Cardiac septum (tissue), 1 donor: ENCODE data around the gene LCE1D. TPM values are rescaled to one million over a fixed set of nuclear protein-coding genes. Genes with fewer than 3 reads are reported as not detected.

ENCODE experiments used
- DNase-seq: peaks from one replicate; pipeline ENCODE4 v3.0.0-alpha.2; 2020; ENCODE audit warnings: low spot score
- intact Hi-C: fragments of 100-400 bp; cut with DNase I; formaldehyde crosslinking; loops from one replicate; pipeline ENCODE4 v1.14.0; 2022
- long read RNA-seq: library from polyadenylated mRNA; unstranded; transcript quantifications from one replicate; pipeline ENCODE4 v2.0.0, GENCODE V29; 2021
- total RNA-seq: library from RNA; stranded (reverse); fragmentation: NEBNext Ultra II Directional; extraction: Animal tissue kit (Norgen Biotek cat#: 25700); gene quantifications from one replicate; pipeline ENCODE4 v1.2.1, GENCODE V29; 2021
- donor health status: DM: no; HTN: no; CAD: no.

The LCE1D gene, protein sequence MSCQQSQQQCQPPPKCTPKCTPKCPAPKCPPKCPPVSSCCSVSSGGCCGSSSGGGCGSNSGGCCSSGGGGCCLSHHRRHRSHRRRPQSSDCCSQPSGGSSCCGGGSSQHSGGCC
- not detected for total RNA-seq
- long read RNA-seq: 0 reads

DNA sequence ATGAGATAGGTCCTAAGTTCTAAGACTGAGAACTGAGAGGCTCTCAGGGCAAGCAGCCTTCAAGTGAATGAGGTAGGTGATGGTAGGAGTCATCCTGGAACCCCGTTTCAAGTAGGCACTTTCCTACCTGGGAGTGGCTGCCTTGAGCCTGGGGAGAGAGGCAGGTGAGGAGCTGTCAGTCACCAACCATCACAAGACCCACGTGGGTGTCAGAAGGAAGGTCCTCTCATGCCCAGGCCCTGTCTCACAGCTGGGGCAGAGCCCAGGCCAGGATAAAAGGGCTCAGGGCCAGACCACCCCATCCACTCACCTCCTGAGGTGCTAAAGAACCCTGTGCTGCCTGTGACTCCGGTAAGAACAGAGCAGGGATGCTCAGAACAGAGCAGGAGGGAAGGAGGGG lies at the start of gene LCE1D:
LCE1D (plus strand) TSS at position 301 of the 400 bp plus-strand sequence. CDS start 1,074 bp downstream, outside the sequence.
- no peak for DNase-seq
- intact Hi-C loops: no loop called here

DNA sequence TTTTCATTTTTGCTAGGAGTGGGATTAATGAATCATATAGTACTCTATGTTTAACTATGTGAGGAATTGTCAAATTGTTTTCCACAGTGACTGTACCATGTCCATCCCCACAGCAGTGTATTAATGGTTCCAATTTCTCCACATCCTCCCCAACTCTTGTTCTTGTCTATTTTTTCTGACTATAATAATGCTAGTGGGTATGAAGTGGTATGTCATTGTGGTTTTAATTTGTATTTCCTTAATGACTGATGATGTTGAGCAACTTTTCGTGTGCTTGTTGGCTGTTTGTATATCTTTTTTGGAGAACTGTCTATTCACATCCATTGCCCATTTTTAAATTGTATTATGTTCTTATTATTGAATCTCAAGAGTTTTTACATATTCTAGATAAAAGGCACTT lies 48.7 kb upstream of the LCE1D start:
- DNase-seq: no peak
- intact Hi-C loops: no loop called here

DNA sequence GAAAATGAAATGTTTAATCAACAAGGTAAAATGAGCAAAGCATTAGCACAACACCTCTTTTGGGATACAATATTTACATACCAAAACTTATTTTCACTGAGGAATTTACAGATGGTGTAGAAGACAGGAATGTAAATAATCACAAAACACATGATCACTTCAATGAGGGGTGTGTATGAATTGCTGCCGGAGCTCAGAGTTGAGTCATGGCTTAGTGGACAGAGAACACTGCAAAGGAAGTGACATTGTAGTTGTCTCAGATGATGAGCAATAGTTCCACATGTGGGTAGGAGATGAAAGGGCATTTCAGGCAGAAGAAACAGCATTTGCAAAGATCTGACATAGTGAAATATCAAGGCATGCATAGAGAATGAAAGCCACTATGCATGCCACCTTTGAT lies 44.3 kb upstream of the LCE1D start:
- no peak for DNase-seq
- intact Hi-C loops: no loop called here

DNA sequence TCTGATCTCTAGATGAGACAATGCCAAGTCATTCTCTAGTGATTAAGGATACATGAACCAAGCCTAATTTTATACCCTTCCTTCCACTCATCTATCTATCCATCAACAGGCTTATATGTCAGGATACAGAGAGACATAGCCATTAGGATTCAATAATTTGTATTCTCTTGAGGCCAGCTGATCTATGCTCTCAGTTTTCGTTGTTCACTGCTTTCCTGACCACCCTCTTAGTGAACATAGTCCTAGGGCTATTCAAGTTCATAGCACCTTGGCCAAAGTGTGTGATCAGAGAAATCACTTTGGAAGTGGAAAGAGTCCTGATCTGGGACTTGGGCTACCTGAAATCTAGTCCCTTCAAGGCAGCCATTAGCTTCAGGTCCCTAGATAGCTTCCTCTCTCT lies 42.9 kb upstream of the LCE1D start:
- DNase-seq: no peak
- intact Hi-C loops: no loop called here

DNA sequence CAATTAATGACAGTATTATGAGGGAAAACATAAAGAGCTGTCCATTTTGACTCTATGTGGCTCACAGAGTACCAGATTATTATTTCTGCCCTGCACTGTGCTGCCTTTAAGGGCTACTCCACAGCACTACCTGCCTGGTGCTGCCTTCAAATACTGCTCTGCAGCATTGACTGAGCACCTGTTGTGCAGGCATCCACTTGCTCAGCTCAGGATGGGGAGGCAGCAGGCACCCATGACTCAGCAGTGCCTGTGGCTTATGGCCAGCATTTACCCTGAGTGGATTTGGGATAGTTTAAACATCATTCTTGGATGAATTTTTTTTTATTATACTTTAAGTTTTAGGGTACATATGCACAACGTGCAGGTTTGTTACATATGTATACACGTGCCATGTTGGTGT lies 39.6 kb upstream of the LCE1D start:
- DNase-seq: no peak
- intact Hi-C loops: no loop called here

DNA sequence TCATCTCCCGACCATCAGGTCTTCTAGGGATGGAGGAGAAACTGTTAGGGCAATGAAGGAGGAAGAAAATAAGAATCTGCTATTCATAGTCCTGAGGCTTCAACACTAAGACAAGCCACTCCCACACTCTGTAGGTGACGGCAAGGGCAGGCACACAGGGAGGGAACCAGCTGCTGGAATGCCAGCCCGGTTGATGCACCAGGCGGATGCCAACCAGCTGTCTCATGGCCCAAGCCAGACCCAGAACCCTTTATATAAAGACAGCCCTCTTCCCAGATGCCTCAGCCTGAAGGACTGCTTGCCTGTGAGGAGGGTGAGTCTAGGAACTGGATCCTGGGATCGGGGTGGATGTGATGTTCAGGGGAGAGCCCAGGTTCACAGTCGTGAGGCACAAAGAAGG lies 38.8 kb upstream of the LCE1D start, which contains the start of gene KPRP:
KPRP (plus strand) TSS at position 279 of the 400 bp plus-strand sequence. CDS start 1,564 bp downstream, outside the sequence.
- DNase-seq: no peak

DNA sequence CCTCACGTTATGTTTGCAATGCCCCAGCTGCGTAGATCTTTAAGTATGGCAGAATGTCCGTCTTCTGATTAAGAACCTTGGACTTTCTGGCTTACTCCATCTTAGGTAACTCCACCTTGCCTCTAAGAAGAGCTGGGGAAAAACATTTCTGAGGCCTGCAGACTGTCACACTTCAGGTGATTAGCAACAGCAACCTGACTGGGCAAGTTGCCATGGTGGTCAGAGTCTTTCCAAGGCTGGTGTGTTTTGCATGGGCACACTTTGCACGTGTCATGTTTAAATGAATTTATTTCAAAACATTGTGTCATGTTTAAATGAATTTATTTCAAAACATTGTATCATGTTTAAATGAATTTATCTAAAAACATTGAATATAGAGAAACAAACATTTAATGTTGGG lies 37.9 kb upstream of the LCE1D start:
- no peak for DNase-seq
- intact Hi-C loops: no loop called here

More for the DNA sequence above, 38.8 kb upstream of the LCE1D start, which contains the start of gene KPRP:
- intact Hi-C loops: no loop called here

DNA sequence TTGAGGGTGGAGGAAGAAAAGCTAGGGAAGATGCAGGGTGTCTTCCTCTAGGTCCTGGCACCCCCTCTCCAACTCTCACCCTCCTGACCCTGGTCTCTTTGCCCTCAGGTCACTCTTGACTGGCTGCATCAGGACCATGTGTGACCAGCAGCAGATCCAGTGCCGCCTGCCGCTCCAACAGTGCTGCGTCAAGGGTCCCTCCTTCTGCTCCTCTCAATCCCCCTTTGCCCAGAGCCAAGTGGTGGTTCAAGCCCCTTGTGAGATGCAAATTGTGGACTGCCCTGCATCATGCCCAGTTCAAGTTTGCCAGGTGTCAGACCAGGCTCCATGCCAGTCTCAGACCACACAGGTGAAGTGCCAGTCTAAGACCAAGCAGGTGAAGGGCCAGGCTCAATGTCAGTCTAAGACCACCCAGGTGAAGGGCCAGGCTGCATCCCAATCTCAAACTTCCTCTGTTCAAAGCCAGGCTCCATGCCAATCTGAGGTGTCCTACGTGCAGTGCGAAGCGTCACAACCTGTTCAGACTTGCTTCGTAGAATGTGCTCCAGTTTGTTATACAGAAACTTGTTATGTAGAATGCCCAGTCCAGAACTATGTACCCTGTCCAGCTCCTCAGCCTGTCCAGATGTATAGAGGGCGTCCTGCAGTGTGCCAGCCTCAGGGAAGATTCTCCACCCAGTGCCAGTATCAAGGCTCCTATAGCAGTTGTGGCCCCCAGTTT lies 36.9 kb upstream of the LCE1D start:
- DNase-seq: no peak
- intact Hi-C loops: no loop called here

DNA sequence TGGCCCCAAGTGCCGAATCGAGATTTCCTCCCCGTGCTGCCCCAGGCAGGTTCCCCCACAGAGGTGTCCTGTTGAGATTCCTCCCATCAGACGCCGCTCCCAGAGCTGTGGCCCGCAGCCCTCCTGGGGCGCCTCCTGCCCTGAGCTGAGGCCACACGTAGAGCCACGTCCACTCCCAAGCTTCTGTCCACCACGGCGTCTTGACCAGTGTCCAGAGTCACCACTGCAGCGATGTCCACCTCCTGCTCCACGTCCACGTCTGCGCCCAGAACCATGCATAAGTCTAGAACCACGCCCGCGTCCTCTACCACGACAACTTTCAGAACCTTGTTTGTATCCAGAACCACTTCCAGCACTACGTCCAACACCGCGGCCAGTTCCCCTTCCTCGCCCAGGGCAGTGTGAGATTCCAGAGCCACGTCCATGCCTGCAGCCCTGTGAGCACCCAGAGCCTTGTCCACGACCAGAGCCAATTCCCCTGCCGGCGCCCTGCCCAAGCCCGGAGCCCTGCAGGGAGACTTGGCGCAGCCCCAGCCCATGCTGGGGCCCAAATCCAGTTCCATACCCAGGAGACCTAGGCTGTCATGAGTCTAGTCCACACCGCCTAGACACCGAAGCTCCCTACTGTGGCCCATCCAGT lies 35.9 kb upstream of the LCE1D start:
- intact Hi-C loops: no loop called here
- no peak for DNase-seq

DNA sequence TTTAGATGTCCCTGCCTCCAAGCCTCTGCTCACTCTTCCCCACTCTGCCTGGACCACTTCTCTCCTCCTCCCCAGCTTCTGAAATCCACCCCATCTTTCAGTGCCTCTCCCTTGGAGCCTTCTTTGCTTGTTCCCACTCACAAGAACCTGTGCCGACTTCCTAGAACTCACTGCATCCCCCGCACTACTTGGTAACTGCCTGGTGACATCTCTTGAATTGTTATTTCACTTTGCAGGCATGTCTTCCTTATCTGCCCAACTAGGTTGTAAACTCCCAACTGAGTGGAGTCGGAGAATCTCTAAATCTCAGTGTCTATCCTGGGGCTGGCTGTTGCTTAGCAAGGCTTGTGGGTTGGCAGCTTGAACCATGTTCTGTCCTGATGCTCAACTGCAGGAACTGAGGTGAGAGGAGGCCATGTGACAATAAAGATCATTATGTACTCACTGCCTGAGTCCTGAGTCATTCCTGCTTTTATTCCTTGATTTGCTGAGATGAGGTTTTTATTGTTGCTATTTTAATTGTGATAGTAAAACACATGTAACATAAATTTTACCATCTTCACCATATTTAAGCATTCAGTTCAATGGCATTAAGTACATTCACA lies 34.8 kb upstream of the LCE1D start:
- DNase-seq: no peak
- intact Hi-C loops: no loop called here

DNA sequence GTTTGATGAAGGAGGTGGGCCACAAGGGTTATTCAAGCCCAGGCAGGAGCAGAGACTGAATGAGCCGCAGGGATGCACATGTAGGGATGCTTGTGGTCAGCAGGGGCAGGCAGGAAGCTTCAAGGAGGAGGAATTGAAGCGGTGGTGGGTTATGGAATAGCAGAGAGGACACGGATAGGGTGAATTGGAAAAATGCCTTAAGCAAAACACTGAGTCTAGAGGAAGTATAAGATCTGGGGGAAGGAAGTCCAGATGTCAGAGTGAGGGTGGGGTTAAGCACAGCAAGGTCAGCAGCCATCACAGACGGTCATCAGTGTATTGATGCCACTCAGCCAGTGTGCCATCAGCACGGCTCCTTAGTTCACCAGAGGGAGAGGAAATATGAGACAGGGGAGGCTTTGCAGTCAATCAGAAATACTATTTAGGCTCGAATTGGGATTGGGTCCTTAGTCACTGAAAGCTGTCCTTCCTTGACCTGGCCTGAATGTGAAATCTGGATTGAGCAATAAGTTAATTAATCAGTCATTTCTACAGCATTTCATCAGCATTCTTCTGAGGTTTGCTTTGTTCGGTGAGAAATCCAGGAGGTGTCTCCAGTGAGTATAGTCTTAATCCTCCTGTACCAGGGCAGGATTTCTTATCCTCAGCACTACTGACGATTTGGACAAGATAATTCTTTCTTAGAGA lies 27.5 kb upstream of the LCE1D start:
- DNase-seq: no peak
- intact Hi-C loops: no loop called here

DNA sequence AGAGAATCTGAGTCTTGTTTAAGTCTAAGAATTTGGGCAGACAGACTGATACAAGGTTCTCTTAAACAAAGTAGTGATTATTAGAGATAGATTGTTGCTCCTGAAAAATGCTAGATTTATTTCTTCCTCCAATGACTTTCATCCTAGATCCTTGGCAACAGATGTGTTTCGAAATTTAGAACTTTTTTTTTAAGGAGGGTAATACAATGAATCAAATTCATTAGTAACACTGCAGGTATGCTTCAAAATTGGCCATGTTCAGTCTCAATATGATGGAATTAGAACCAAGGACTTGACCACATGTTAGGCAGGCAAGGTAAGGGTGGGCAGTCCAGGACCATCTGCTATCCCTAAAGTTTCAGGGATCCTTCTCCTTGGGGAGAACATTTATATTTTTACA lies 26.1 kb upstream of the LCE1D start:
- DNase-seq: no peak
- intact Hi-C loops: no loop called here

DNA sequence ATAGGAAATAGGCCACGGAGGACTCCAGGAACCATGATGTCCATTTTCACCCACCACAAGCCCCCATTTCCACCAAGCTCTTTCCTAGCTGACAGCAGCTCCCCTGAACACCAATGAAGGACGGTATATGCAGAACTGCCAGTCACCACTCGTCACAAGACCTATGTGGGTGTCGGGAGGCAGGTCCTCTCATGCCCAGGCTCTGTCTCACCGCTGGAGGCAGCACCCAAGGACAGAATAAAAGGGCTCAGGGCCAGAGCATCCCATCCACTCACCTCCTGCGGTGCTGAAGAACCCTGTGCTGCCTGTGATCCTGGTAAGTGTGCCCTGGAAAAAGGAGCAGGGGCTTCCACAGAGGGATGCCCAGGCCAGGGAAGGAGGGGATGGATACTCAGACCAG lies 21.6 kb upstream of the LCE1D start, which contains the start of gene LCE1F:
LCE1F (plus strand) TSS at position 266 of the 400 bp plus-strand sequence. CDS start 1,232 bp downstream, outside the sequence.
- intact Hi-C loops: no loop called here
- DNase-seq: no peak

DNA sequence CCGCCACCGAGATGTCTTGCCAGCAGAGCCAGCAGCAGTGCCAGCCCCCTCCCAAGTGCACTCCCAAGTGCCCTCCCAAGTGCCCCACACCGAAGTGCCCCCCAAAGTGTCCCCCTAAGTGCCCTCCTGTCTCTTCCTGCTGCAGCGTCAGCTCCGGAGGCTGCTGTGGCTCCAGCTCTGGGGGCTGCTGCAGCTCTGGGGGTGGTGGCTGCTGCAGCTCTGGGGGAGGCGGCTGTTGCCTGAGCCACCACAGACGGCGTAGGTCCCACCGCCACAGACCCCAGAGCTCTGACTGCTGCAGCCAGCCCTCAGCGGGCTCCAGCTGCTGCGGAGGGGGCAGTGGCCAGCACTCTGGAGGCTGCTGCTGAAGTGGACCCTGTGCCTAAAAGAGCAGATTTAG lies 20.2 kb upstream of the LCE1D start:
- no peak for DNase-seq
- intact Hi-C loops: no loop called here

DNA sequence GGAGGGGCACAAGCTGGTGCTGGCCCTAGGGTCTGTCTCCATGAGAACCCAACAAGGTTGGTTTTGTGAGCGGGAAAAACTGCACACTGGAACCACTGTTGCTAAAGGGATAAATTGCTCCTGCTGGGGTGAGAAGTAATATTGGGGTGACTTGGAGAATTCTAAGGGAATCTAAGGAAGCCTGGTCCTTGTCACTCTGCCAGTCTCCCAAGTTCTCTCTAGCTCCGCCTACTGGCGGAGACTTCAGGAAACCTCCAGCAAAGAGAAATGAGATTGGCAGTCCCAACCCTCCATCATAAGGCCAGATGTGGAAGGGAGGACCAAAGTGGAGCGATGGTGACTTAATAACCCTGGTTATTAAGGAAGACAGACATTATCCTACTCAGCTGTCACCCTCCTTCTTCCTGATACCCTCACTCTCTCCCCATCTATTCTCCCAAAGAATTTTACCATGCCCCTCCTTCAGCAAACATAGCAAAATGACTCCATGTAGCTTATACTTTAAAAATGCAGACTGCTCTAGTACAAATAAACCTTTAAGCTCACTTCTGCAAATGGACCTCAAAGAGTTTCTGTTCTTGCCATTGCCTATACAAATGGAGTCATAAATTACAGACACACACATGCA lies 18.9 kb upstream of the LCE1D start:
- no peak for DNase-seq
- intact Hi-C loops: no loop called here

DNA sequence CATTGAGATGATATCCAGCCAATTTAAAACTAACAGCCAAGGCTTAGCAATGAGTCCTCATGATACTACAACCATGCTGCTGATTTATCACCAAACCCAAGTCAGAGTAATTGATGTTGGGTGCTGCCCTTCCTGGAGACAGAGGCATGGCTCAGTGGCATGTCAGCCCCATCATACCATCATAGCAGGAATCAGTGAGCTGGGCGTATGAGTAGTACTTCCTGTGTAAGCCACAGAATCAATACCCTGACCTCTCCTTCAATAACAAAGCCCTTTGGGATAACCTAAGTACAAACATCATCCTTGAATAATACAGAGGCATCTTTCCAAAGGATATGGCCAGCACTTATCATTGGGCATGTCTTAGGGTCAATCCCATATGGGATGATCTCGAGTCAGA lies 13.4 kb upstream of the LCE1D start:
- no peak for DNase-seq
- intact Hi-C loops: no loop called here

DNA sequence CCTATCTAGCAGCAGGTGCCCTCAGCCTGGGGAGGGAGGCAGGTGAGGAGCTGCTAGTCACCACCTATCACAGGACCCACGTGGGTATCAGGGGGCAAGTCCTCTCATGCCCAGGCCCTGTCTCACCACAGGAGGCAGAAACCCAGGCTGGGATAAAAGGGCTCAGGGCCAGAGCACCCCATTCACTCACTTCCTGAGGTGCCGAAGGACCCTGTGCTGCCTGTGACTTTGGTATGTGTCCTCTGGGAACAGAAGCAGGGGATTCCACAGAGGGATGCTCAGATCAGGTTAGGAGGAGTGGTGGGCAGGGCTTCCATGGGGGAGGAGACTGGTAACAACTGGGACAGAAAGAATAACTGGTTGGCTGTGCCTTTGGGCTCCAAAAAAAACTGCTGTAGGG lies 10.4 kb upstream of the LCE1D start, which contains the start of gene LCE1E:
LCE1E (plus strand) TSS at position 181 of the 400 bp plus-strand sequence. CDS start 1,043 bp downstream, outside the sequence.
- no peak for DNase-seq
- intact Hi-C loops: no loop called here

DNA sequence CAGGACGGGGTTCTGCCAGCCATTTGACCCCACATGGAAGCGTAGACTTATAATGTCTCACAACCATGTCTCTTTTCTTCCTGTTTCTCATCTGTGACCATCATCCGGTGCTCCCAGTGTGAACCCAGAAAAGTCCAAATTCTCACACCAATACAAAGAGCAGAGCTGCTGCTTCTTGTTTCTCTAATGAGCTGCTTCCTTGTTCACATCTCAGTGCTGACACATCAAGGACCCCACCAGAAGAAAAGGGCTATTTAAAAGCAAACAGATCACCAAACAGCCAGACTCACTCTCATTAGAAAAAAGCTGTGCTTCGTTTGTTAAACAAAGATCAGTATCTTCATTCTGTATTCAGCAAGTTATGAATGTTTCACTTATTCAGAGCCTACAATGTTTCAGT lies 835 bp upstream of the LCE1D start:
- DNase-seq: no peak
- intact Hi-C loops: no loop called here

DNA sequence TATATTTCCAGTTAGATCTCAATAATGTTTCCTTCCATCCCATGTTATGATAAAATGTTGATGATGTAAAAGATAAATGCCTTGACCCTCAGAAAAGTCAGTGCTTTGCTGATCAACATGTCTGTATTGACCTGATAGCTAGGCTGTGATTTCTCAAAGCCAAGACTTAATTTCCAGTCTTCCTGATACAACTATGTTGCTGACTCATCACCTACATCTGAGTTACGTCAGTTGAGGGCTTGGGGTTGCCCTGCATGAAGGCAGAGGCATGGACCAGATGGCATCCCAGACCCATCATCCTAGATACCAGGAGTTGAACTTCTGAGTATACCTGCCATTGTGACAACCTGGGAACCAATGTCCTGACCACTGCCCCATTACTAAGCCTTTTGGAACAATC lies 4.8 kb downstream of the LCE1D start:
- intact Hi-C loops: no loop called here

More for the DNA sequence above, 4.8 kb downstream of the LCE1D start:
- no peak for DNase-seq
